Tibial artery (tissue), 4 donors: ENCODE results near the gene UHMK1.

Experiments used
- DNase-seq, 2 donors: peaks; one replicate each; pipeline ENCODE4 v3.0.0-alpha.2; 2019
- H3K27ac ChIP-seq, 2 donors: fragments of 200-600 bp; sonication (generic) in 1 of 2; 1 replicate in 1 of 2; 2 replicates in 1 of 2; pipeline ENCODE4 v1.5.1; 2018 to 2019; ENCODE audit warnings: mild to moderate bottlenecking in 1 of 2
- H3K27me3 ChIP-seq, 2 donors: fragments of 200-600 bp; sonication (generic) in 1 of 2; one replicate each; pipeline versions ENCODE4 v1.5.1 to v1.6.0; 2016 to 2019
- H3K36me3 ChIP-seq, 3 donors: fragments of 200-600 bp; sonication (generic) in 2 of 3; one replicate each; pipeline ENCODE4 v1.5.1; 2016 to 2019; ENCODE audit warnings: mild to moderate bottlenecking in 2 of 3
- H3K4me1 ChIP-seq, 4 donors: fragments of 200-600 bp; sonication (generic) in 2 of 4; 1 replicate in 3 of 4; 2 replicates in 1 of 4; pipeline ENCODE4 v1.5.1; 2016 to 2019
- H3K4me3 ChIP-seq, 2 donors: fragments of 200-600 bp; sonication (generic) in 1 of 2; 1 replicate in 1 of 2; 2 replicates in 1 of 2; pipeline ENCODE4 v1.5.1; 2018 to 2019; ENCODE audit warnings: mild to moderate bottlenecking in 2 of 2
- H3K9me3 ChIP-seq, 3 donors: fragments of 200-600 bp; sonication (generic) in 1 of 3; one replicate each; pipeline ENCODE4 v1.5.1; 2016 to 2019
- CTCF ChIP-seq, 2 experiments: fragments of 200-600 bp in 1 of 2; fragments of 450-650 bp in 1 of 2; IDR thresholded peaks; one replicate each; pipeline ENCODE4 v1.5.1; 2017 to 2019; ENCODE audit warnings: antibody characterized with exemption in 2 of 2, mild to moderate bottlenecking in 1 of 2, moderate library complexity in 1 of 2
- intact Hi-C: fragments of 100-400 bp; cut with DNase I; formaldehyde crosslinking; loops from one replicate; pipeline ENCODE4 v1.15.0; 2023; ENCODE audit warnings: low total_unique reads

The UHMK1 gene

GRCh38 chr1:162498496-162498810, 835 bp downstream of the UHMK1 start:
- Histone ChIP-seq H3K9me3 (no peaks in the 10 kb centered on the region), H3K27me3 (no peaks in the 10 kb centered on the region), H3K4me3 (peak overlapping the region; percentile 82 to 93), H3K4me1 (peaks cover 0 to 26% (median 15%) of the 10 kb centered on the region in 4 donors), H3K36me3 (peaks cover 27 to 35% (median 31%) of the 10 kb centered on the region in 3 donors), H3K27ac (peak overlapping the region; percentile 89 to 94)
- no peak for DNase-seq
- no peak for TF ChIP-seq CTCF (IDR thresholded peaks at IDR 0.05)
- intact Hi-C loops: loop anchor here (5.0 kb wide), 1 partner anchor 64 kb away; the partner anchor contains the start of gene UAP1

- Histone ChIP-seq H3K36me3 (peaks cover 50 to 59% (median 52%) of the 10 kb centered on the region in 3 donors), H3K4me3 (no peak overlapping the region), H3K4me1 (peaks cover 0 to 26% (median 15%) of the 10 kb centered on the region in 4 donors), H3K27me3 (no peaks in the 10 kb centered on the region), H3K27ac (no peak overlapping the region), H3K9me3 (no peaks in the 10 kb centered on the region)
- TF ChIP-seq CTCF (IDR thresholded peaks at IDR 0.05): no peak
- intact Hi-C loops: no loop called here
- DNase-seq: no peak
Observed at GRCh38 chr1:162500805-162501204, 3.2 kb downstream of the UHMK1 start.

GRCh38 chr1:162502077-162502476, 4.5 kb downstream of the UHMK1 start:
- peaks cover 58 to 70% (median 59%) of the 10 kb centered on the region in 3 donors for H3K36me3 ChIP-seq
- H3K9me3 ChIP-seq: no peaks in the 10 kb centered on the region
- no peak for TF ChIP-seq CTCF (IDR thresholded peaks at IDR 0.05)
- peaks cover 0 to 22% (median 14%) of the 10 kb centered on the region in 4 donors for H3K4me1 ChIP-seq
- intact Hi-C loops: no loop called here
- H3K4me3 ChIP-seq: no peak overlapping the region
- no peak overlapping the region for H3K27ac ChIP-seq
- DNase-seq: no peak
- H3K27me3 ChIP-seq: no peaks in the 10 kb centered on the region

- Histone ChIP-seq H3K4me1 (peaks cover 0 to 20% (median 13%) of the 10 kb centered on the region in 4 donors), H3K36me3 (peaks cover 59 to 78% (median 61%) of the 10 kb centered on the region in 3 donors), H3K27ac (no peak overlapping the region), H3K4me3 (no peak overlapping the region), H3K27me3 (no peaks in the 10 kb centered on the region), H3K9me3 (no peaks in the 10 kb centered on the region)
- no peak for TF ChIP-seq CTCF (IDR thresholded peaks at IDR 0.05)
- DNase-seq: no peak
- intact Hi-C loops: no loop called here
Observed at GRCh38 chr1:162502928-162503327, 5.3 kb downstream of the UHMK1 start.

- TF ChIP-seq CTCF (IDR thresholded peaks at IDR 0.05): no peak
- intact Hi-C loops: no loop called here
- no peak overlapping the region for H3K27ac ChIP-seq
- DNase-seq: no peak
- no peaks in the 10 kb centered on the region for H3K27me3 ChIP-seq
- no peaks in the 10 kb centered on the region for H3K4me1 ChIP-seq
- no peak overlapping the region for H3K4me3 ChIP-seq
- H3K9me3 ChIP-seq: no peaks in the 10 kb centered on the region
- H3K36me3 ChIP-seq: peaks cover 17 to 35% (median 30%) of the 10 kb centered on the region in 3 donors
Observed at GRCh38 chr1:162527314-162527713, 29.7 kb downstream of the UHMK1 start.
